ENCODE data around the gene TXNRD1.

Gene TXNRD1

DNA sequence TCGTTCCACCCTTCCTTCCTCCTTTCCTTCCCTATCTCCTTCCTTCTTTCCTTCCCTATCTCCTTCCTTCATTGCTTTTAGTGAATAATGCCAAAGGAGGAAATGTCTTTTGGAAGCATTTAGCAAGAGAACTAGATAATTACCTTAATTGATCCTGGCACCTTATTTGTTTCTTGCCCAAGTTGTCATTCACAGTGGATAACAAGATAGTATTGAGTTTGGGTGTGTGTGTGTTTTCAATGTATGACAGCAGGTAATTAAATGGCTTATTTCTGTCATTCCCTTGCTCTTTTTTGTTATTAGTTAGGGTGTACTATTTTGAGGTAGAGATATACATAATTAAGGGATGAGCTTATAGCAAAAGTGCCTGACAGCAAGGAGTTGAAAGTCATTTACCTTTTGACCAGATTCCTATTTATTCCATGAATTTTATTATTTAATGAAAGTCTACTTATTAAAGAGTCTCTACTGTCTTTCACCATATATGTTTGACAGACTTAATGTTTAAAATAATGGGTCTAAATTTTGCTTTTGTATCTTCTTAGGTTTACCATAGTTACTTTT, 118.2 kb downstream of the TXNRD1 start:
- no peak for DNase-seq (ENCODE audit: low read depth)
- no peak overlapping the region for H3K4me3 ChIP-seq (ENCODE audit: low read depth, low read length)
- TF ChIP-seq, protein P1, sequence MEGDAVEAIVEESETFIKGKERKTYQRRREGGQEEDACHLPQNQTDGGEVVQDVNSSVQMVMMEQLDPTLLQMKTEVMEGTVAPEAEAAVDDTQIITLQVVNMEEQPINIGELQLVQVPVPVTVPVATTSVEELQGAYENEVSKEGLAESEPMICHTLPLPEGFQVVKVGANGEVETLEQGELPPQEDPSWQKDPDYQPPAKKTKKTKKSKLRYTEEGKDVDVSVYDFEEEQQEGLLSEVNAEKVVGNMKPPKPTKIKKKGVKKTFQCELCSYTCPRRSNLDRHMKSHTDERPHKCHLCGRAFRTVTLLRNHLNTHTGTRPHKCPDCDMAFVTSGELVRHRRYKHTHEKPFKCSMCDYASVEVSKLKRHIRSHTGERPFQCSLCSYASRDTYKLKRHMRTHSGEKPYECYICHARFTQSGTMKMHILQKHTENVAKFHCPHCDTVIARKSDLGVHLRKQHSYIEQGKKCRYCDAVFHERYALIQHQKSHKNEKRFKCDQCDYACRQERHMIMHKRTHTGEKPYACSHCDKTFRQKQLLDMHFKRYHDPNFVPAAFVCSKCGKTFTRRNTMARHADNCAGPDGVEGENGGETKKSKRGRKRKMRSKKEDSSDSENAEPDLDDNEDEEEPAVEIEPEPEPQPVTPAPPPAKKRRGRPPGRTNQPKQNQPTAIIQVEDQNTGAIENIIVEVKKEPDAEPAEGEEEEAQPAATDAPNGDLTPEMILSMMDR (conservative IDR thresholded peaks at IDR 0.05; ENCODE audit: low read depth, low read length), result no peak

DNA sequence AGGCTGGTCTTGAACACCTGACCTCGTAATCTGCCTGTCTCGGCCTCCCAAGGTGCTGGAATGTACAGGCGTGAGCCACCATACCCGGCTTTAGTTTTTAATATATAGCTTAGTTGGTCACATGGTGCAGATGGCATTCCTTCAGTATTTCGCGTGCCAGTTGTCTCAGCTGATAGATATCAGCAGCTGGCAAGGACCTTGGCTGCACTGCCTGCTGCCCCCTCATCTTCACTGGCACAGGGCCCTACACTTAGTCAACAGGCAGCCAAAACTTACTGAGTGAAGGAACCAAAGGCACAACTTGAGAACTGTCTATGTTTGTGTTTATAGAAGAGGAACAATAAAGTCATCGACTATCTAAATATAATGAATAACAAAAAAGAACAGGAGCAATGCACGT, 119.0 kb downstream of the TXNRD1 start:
- no peak for DNase-seq (ENCODE audit: low read depth)
- TF ChIP-seq, protein P1 (conservative IDR thresholded peaks at IDR 0.05; ENCODE audit: low read depth, low read length), result no peak
- no peak overlapping the region for H3K4me3 ChIP-seq (ENCODE audit: low read depth, low read length)

DNA sequence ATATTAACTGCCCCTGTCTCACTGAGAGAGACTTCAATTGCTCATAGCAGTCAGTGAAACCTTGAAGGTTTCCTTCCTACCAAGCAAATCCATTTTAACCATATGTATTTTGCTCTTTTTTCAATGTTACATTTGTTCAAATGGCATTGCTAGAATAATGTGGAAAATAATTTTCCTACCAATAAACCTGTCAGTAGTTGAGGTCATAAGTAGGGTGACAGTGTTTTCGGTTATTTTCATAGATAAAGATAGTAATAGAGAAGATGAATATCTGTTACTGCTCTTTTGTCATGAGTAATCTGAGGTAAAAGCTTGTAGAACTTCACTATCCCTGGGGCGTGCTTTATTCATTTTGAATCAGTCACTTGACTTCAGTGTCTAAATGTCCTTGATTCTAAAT, 120.5 kb downstream of the TXNRD1 start:
- TF ChIP-seq, protein P1 (conservative IDR thresholded peaks at IDR 0.05; ENCODE audit: low read depth, low read length), result no peak
- no peak overlapping the region for H3K4me3 ChIP-seq (ENCODE audit: low read depth, low read length)

DNA sequence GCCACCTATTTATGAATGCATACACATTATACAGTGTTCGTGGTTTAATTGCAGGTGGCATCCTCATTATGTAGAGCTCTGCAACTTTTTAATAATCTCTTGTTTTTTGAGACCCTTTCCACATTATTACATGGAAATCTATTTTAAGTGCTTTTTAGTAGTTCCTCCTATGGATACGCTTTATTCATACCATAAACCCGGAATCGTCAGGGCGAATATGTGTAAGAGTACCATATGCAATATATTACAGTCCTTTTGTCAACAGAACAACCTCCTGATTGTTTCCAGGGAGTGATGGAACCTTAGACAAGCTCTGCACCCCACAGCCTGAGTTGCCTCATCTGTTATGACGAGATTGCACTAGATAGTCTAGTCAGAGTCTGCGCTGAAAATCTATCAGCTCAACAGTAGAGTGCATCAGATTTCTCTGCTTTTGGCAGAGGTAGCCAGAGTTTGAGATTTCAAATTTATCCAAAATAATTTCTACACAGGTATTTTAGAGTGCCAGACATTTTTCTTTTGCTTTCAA, 121.5 kb downstream of the TXNRD1 start:
- H3K4me3 ChIP-seq (ENCODE audit: low read depth, low read length), result no peak overlapping the region
- DNase-seq (ENCODE audit: low read depth), result no peak
- TF ChIP-seq, protein P1 (conservative IDR thresholded peaks at IDR 0.05; ENCODE audit: low read depth, low read length), result no peak

More for the DNA sequence above, 120.5 kb downstream of the TXNRD1 start:
- DNase-seq (ENCODE audit: low read depth), result no peak

DNA sequence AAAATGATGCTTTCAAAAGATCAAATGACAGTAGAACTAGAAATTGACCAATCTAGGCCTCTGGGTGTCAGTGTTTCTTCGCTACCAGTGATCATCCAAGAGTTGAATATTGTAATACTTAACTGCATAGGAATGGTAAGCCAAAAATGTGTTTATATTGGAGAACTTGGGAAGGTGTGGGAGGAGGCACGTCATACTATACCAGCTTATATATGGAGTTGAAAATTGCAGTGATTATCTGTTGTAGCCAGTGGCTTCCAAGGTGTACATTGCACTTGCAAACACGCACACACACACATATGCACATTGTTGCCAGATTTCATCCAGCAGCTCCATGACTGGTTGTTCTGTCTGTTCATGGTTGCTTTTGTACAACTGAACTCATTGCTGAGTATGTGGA, 124.1 kb downstream of the TXNRD1 start:
- TF ChIP-seq, protein P1 (conservative IDR thresholded peaks at IDR 0.05; ENCODE audit: low read depth, low read length), result peak; percentile 7
- DNase-seq (ENCODE audit: low read depth), result no peak
- H3K4me3 ChIP-seq (ENCODE audit: low read depth, low read length), result no peak overlapping the region

DNA sequence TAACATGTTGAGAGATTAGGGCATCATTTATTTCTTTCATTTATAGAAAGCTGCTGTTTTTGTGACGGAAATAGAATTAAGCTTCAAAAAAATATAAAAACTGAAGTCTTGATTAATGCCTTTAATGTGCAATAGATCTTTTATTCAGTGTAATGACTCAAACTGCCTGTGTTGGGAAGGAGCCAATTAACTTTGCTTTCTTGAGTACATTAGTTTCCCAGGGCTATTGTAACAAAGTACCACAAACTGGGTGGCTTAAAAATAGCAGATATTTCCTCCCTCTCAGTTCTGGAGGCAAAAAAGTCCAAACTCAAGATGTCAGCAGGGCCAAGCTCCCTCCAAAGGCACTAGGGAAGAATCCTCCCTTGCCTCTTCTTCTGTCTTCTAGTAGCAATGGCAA, 124.6 kb downstream of the TXNRD1 start:
- H3K4me3 ChIP-seq (ENCODE audit: low read depth, low read length), result no peak overlapping the region
- no peak for DNase-seq (ENCODE audit: low read depth)
- TF ChIP-seq, protein P1 (conservative IDR thresholded peaks at IDR 0.05; ENCODE audit: low read depth, low read length), result no peak

DNA sequence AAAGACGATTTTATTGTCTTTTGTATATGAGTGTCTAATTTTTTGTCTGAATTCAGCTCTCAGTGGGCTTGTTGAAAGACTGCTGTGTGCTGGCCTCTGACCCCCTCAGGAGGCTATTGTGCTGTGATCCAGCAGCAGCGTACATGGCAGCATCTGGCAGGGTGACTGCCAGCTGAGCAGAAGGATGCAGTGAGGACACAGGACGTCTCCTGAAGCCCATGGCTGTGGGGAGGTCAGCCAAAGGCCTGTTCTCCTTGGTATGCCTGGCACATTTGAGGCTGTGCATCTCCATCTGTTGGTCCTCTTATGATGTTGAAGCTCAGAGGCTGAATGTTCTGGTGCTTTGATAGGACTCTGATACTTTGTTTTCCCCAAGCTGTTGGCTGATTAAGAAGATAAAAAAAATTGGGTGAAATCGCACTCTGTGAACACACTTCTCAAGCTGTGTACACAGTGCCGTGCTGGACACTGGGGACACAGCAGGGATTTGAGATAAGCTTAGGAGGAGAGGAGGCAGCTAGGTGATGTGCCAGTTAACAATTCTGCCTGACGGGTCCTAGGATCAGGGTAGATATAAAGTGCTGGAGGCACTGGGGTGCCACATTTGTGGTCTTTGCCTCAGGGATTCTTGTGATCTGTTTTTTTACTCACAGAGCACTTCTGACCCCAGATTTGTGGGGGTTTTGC, 125.5 kb downstream of the TXNRD1 start:
- TF ChIP-seq, protein P1 (conservative IDR thresholded peaks at IDR 0.05; ENCODE audit: low read depth, low read length), result no peak
- peak; percentile 28 for DNase-seq (ENCODE audit: low read depth)
- H3K4me3 ChIP-seq (ENCODE audit: low read depth, low read length), result no peak overlapping the region

Measured in choroid plexus epithelial cell (primary cell).